ENCODE measurements around the gene RRP36.

DNA sequence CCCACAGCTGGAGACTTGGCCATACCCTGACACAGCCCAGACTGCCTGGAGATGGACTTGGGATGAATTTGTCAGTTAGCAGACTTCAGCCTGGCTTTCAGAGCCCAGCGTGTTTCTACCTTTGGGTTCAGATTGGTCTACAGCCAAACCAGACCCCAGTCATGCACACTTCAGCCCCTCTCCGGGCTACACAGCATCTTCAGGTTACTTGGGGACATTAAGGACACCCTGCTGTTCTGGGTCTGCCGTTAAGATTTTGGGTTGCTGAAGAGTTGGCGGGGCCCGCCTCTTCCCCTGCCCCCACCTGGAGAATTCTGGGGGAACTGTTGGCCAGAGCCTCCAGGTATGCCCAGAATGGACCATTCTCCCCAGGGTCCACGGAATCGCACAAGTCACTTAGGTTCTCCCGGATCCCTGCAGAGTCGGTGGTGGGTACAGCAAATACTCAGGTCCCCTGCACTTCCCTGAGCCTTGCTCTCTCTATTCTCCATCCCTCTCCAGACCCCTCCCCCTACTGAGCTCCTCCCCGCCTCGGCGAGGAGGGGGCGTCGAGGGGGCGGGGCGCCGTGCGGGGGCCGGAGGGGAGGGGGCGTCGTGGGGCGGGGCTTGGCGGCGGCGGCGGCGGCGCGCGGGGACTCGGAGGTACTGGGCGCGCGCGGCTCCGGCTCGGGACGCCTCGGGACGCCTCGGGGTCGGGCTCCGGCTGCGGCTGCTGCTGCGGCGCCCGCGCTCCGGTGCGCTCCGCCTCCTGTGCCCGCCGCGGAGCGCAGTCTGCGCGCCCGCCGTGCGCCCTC lies 54.4 kb downstream of the RRP36 start, which contains the start of gene PTK7:
- TF ChIP-seq CTCF (IDR thresholded peaks at IDR 0.05; ENCODE audit: low read length) (no peak), EZH2 (IDR thresholded peaks at IDR 0.05; ENCODE audit: borderline replicate concordance, low read length) (no peak)

Measured in OCI-LY1 (cell line).